Erythroblast (primary cell): ENCODE results near the gene CAMKV.

ENCODE experiments used
- DNase-seq, 2 experiments: peaks; one replicate each; lab custom pipeline; 2025; lab: John Stamatoyannopoulos, UW
- GATA1 ChIP-seq: IDR thresholded peaks from 2 replicates; pipeline ENCODE4 v1.6.1; 2011; ENCODE audit warnings: low read depth, mild to moderate bottlenecking, control low read depth, low read length, moderate library complexity
- POLR2A ChIP-seq: IDR thresholded peaks from 2 replicates; pipeline ENCODE4 v1.6.1; 2011; ENCODE audit warnings: mild to moderate bottlenecking, low read length

Gene CAMKV

DNA sequence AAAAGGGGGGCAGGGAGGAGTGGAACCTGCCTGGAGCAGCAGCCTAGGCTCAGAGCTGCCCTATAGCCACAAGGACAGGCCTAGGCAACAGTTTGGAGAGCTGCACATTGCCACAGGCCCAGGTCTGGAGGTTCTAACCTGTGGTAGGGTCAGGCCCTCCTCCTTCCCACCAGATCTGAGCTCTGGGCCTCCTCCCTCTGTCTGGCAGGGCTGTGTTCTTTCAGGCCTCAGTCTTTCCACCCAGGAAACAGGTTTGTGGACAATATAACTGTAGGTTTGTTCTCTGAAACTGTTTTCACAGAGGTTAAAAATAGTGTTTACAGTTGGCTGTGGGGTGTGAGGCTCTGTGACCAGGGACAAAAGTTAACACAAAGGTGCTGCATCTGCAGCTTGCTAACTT, 9.0 kb upstream of the CAMKV start:
- DNase-seq: no peak
- TF ChIP-seq GATA1: no peak
- no peak for TF ChIP-seq POLR2A

DNA sequence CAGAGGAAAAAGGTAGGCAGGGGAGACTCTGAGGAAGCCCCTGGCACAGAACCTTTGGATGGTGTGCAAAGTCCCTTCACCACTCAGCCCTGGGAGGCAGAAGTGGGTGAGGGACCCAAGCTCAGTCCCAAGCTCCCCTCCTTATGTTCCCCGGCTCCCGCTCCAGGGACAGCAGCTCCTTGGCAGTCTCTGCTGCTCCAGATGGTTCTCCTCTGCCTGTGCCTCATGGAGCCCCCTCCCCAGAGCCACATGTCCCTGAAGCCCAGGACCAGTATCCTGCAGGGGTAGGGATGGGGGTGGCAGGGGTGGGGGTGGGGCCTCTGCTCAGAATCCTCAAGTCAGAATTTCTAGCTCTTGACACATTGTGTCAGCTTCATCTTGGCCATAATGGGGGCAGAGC, 8.0 kb upstream of the CAMKV start:
- TF ChIP-seq GATA1 (no peak), POLR2A (no peak)
- no peak for DNase-seq

DNA sequence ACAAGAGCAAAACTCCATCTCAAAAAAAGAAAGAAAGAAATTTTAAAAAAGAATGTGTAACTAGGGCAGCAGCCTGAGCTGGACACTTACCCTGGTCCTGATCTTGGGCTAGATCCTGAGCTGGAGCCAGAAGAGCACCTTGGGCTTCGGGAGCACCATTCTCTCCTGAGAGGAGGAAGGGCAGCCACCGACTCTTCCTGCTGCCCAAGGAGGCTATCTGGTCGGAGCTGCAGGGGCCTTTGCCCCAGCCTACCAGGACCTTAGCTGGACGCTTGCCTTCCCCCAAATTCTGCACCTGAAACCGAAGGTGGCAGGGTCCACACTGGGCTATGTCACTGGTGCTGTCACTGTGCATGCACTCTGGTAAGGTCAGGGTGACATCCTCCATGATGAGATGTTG, 6.9 kb upstream of the CAMKV start:
- no peak for DNase-seq
- TF ChIP-seq GATA1 (no peak), POLR2A (no peak)

DNA sequence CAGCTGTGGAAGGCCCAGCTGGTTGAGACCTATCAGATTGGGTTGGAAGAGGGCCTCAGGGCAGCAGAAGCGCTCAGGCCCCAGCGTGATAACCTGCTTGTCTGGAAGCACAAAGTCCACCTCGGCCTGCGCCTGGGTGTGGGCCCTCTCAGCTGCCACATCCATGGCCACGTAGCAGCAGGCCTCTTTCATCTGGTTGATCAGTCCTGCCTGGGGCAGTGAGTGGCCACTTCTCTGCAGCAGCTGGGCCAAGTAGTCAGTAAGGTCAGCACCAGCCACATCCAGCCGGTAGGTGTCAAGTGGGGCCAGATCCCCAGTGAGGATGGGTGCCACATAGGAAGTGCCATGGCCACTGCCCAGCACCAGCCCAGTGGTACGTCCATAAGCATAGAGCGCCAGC, 3.9 kb upstream of the CAMKV start:
- TF ChIP-seq GATA1 (peak; percentile 74), POLR2A (no peak)
- peak; percentile 87 to 95 for DNase-seq

DNA sequence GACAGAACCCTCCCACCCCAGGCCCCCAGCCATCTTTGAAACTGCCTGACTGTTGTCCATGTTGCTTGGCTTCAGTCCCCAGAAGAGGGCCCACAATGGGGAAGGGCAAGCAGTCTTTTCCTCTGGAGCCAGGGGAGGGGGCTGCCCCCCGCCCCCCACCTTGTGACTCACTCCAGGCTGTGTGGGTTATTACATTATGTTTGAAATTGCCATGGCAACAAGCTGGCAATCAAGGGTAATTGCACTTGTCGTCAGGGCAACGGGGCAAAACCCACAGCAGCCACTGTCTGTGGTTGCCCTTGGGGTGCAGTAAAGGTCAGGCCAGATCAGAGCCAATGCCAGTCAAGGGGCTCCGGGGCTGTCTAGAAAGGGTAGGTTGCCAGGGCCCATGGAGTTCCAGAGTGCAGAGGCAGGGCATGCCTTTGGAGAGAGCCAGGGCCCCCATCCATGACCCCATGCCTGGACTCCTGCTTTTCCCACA, 3.1 kb upstream of the CAMKV start:
- no peak for TF ChIP-seq GATA1

DNA sequence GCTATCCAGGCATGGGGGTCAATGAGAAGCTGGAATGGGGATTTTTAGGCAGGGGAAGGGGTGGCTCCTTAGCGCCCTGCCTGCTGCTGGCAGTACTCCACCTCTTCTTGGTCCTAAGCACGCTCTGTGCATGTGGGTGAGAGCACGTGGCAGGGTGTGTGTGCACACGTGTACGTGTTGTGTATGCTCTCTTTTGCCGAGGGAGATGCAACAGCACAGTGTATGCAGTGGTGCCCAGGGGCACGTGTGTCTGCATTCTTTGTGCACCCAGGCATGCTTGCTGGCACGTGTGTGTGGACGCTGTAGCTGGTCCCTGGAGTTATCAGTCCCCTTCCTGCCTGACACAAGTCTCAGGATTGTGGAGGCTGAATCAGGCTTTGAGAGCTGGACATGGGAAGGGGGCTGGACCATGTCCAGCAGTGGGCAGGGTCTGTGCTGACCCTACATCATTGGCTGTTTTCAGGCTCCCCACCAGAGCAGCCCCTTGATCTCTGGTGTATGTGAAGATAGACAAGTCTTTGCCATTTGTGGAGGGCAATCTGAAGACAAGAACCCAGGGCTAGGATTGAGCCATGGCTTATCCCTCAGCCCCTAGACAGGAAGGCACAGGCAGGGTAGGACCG, 1.9 kb upstream of the CAMKV start:
- TF ChIP-seq GATA1 (no peak), POLR2A (no peak)
- DNase-seq: no peak

More for the DNA sequence above, 3.1 kb upstream of the CAMKV start:
- peak; percentile 44 to 71 for DNase-seq

DNA sequence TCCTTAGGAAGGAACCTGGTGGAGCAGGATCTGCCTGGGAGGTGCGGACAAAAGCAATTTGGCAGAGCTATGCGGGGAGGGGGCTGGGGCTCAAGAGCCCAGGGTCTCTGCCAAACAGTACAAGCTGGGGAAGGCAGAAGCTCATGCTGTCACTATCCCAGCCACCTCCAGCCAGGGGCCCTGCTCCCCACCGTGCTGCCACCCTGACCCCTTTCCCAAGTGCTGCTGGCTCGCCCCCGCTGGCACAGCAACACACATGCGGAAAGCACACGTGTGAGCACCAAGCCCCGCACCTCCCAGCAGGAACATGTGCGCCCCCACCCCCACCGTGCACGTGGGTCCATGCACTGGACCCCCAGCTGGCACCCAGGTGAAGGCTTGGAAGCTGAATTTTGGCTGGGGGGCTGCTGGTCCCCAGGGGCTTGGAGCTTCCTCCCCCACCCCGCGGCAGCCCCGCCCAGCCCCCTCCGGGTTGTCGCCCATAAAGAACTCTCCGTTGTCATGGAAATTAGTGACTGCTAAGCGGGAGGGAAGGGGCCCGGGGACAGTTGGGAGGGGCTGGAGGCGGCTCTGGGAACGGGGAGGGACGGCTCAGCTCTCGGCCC, 742 bp downstream of the CAMKV start:
- no peak for TF ChIP-seq POLR2A
- no peak for TF ChIP-seq GATA1
- no peak for DNase-seq

DNA sequence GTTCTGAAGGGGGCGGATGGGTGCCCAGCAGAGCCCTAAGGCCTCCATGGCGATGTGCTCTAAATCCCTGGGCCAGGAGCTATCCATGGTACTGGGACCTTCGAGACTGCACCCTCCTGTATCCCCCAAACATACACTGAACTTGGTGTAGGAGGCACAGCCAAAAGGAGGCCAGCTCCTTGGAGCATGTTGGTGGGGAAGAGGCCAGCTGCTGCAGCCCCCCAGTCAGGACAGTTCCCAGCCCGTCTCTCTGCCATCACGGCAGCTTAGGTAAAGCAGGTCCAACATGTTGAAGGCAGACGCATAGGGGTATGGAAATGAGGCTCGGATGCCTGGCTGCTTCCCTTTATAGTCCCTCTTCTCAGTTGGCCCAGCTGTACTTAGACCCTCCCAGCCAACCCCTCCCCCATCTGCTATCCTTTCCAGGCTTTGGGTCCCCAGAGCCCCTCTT, 1.8 kb downstream of the CAMKV start:
- peak; percentile 62 to 65 for DNase-seq
- no peak for TF ChIP-seq POLR2A
- TF ChIP-seq GATA1: no peak

DNA sequence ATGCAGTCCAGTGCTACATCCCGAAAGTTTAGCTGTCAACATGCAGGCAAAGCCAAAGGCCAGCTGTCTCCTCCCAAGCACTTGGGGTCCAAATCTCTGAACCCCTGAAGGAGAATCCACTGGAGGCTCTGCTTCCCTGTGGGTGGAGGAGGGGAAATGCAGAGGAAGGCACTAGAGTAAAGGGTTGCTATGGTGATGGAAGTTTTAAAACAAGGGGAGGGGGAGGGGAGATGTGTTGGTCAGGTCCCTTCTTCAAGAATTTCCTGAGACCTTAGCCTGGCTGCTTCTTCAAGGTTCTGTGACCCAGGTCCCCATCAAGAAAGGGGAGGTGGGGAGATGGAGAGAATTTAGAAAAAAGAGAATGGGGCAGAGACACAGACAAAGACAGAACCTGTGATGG, 2.3 kb downstream of the CAMKV start:
- no peak for DNase-seq
- no peak for TF ChIP-seq POLR2A
- TF ChIP-seq GATA1: no peak

DNA sequence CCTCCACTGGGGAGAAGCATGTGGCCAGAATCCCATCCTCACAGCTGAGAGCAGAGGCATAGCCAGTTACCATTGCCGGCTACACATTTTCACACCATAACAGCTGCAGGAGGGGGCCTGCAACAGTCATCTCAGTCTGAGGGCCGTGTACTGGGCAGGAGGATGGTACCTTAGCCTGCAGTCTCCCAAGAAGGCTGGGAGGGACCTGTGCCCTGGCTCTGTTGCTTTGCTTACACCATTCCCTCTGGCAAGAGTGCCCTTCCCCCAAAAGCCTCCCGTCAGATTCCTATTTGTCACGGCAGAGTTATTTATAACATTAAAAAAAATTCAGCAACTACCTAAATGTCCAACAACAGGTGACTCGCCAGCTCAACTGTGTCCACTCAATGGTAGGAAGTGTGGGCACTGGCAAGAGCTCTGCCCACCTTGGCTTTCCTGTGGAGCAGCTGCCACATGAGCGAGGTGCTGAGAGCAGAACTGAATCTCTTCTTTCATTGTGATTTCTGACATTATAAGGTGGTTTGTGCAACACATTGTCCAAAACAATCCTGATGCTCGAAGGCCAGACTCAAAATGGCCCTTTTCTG, 4.4 kb downstream of the CAMKV start:
- TF ChIP-seq POLR2A (no peak), GATA1 (no peak)
- DNase-seq: no peak

DNA sequence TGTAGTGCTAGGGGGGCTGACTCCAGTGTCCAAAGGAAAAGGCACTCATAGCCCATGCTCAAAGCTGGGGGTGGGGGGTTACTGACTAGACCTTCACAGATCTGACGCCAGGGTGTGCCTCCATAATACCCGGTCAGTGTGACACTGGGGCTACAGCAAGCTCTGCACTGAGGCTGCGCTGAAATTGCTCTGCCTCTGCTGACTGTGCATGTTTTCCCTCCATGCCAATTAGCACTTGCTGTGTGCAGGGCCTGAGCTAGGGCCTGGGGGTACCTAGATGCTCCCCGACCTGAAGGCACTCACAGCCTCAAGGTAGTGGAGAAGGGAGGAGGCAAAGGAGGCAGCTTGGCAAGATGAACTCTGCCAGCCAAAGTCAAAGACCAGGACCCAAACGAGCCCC, 5.2 kb downstream of the CAMKV start:
- TF ChIP-seq GATA1 (no peak), POLR2A (no peak)

DNA sequence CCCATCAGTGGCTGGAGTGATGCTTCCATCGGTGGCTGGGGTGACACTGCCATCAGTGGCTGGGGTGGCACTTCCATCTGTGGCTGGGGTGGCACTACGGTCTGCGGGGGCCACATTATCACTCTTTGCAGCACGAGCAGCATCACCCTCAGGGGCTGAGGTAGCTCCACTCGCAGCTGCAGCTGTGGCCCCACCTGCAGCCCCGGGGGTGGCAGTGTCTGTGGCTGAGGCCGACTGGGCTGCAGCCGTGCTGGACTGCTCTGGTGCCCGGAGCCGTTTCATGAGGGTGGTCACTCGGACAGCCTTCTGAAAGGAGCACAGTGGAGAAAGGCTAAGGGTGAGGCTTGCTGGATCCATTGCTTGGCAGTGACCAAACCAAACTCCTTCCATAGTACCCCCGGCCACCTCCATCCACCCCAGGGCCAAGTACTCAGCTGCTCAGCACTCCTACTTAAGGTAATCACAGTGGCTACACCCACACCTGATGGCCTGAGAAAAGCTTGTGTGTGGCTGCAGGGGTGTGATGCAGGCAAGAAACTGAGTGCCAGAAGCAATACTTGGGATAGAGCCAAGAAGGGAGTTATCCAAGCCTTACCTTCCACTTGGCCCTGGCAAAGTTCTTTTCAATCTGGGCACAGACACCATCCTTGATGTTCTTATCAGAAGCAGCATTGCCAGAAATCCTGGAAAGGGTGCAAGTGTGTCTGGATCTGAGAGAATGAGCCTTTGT, 10.0 kb downstream of the CAMKV start:
- TF ChIP-seq GATA1: no peak
- TF ChIP-seq POLR2A: no peak
- no peak for DNase-seq

More for the DNA sequence above, 5.2 kb downstream of the CAMKV start:
- no peak for DNase-seq

DNA sequence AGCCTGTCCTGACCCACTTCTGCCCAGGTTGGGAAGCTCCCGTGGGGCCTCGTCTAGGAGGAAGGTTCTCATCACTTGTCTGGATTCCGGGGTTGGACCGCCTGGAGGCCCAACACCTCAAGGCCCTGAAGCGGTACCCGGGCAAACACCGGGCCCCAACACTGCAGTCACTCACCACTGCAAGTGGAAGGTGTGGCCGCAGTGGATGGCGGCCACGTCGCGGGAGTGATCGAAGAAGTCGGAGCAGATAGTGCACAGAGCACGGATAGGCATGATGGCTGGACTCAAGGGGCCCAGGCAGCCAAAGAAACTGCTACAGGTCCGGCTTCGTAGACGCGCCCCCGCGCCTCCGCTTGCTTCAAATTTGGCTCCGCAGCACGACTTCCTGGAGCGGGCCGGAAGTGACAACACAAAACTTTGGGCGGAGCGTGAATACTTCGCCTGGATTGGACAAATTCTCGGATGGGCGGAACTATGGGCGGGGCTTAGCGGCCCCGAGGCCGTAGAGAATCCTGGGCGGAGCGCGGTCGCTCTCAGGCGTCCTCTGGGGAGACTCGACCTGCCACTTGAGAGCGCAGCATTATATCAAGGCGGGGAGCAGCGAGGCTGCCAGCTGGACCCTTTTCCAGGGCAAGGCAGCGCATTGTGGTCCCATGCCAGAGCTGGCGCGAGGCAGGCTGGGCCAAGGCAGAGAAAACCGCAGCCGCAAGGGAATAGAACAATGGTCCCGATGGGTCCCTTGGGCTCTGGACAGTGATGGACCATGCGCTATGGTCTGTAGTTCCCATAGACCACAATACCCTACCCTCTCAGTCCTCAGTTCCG, 13.3 kb downstream of the CAMKV start, which contains the start of gene TRAIP:
Gene TRAIP (minus strand): TSS at position 384 of the 825 bp plus-strand sequence. CDS start 111 bp downstream, at position 273.
- DNase-seq: peak; percentile 96 to 98
- TF ChIP-seq POLR2A (peak; percentile 82), GATA1 (no peak)
